Measurements from ENCODE around the gene DMXL1.

Gene DMXL1

DNA sequence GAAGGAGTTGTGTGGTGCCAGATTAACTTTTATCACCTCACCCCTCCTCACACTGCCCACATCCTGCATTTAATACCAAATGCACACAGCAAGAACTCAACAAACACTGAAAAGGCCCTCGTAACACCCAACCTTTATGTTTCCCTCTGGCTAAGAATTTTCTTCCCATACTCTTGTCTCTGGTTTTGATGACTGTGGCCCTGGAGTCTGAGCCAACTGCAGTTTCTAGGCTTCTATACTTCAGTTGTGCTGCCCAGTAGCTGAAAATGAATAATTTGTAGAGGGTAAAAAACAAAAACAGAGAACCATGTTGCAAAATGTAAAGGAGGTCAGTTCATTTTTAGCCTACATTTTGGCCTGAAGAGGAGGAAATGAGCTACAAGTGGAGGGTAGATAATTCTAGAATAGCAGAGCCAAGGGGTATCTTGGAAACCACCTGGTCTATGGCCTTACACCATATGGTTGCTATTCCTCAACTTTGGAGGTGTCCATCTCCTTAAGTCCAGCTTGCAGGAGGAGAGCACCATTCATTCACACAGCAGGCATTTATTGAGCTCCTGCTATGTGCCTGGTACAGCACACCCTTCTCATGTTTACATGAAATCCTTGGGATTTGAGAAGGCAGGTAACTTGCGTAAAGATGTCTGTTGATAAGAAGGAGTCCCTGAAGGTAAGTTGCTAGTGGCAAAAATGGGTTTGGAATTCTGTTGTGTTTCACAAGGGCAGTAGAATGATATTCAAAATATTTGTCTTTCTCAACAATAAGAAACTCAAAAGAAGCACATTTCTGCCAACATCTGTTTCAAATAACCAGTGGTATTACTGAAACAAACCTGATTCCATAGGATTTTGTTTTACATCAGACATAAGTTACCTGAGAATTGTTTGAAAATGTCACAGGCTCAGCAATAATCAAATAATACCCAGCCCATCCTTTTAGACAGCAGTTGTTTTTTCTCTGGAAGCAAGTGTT is 201.2 kb downstream of the DMXL1 start:
- peak overlapping the region; percentile 99 for H3K4me3 ChIP-seq (ENCODE audit: low read depth, low read length)
- DNase-seq (ENCODE audit: low read depth) = peak; percentile 46
- TF ChIP-seq POLR2A (IDR thresholded peaks at IDR 0.05; ENCODE audit: extremely low read depth, insufficient read length) = no peak
- TF ChIP-seq, protein P1, sequence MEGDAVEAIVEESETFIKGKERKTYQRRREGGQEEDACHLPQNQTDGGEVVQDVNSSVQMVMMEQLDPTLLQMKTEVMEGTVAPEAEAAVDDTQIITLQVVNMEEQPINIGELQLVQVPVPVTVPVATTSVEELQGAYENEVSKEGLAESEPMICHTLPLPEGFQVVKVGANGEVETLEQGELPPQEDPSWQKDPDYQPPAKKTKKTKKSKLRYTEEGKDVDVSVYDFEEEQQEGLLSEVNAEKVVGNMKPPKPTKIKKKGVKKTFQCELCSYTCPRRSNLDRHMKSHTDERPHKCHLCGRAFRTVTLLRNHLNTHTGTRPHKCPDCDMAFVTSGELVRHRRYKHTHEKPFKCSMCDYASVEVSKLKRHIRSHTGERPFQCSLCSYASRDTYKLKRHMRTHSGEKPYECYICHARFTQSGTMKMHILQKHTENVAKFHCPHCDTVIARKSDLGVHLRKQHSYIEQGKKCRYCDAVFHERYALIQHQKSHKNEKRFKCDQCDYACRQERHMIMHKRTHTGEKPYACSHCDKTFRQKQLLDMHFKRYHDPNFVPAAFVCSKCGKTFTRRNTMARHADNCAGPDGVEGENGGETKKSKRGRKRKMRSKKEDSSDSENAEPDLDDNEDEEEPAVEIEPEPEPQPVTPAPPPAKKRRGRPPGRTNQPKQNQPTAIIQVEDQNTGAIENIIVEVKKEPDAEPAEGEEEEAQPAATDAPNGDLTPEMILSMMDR (IDR thresholded peaks at IDR 0.05; ENCODE audit: low read depth, low read length) = no peak
- no peak for TF ChIP-seq MYC (IDR thresholded peaks at IDR 0.05; ENCODE audit: low read depth, low read length)
- TF ChIP-seq, protein P2, sequence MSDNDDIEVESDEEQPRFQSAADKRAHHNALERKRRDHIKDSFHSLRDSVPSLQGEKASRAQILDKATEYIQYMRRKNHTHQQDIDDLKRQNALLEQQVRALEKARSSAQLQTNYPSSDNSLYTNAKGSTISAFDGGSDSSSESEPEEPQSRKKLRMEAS (IDR thresholded peaks at IDR 0.05; ENCODE audit: low read depth, low read length) = no peak

DNA sequence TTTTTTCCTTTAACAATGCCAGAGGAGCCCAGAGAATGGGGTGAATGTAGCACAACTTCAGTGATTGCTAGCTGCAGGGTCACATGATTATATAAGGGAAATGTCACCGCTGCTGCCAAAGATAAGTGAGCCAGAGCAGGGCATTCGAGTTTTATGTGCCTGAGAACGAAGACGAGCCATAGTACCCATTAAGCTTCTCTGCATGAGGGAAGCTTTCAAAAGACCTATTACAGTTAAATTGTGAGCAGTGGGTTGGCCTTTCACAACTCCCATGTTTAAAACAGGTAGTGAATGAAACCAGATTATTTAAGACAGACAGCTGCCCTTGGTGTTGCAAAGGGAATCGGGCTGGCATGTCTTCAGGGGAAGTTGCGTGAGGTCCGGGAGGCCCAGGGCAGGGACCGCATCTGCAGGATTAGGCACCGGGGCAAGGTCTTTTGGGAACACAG is 202.5 kb downstream of the DMXL1 start:
- H3K4me3 ChIP-seq (ENCODE audit: low read depth, low read length) = peak overlapping the region; percentile 99
- TF ChIP-seq, protein P1 (IDR thresholded peaks at IDR 0.05; ENCODE audit: low read depth, low read length) = no peak
- TF ChIP-seq, protein P2 (IDR thresholded peaks at IDR 0.05; ENCODE audit: low read depth, low read length) = peak; percentile 36
- TF ChIP-seq MYC (IDR thresholded peaks at IDR 0.05; ENCODE audit: low read depth, low read length) = peak; percentile 67
- DNase-seq (ENCODE audit: low read depth) = peak; percentile 93

DNA sequence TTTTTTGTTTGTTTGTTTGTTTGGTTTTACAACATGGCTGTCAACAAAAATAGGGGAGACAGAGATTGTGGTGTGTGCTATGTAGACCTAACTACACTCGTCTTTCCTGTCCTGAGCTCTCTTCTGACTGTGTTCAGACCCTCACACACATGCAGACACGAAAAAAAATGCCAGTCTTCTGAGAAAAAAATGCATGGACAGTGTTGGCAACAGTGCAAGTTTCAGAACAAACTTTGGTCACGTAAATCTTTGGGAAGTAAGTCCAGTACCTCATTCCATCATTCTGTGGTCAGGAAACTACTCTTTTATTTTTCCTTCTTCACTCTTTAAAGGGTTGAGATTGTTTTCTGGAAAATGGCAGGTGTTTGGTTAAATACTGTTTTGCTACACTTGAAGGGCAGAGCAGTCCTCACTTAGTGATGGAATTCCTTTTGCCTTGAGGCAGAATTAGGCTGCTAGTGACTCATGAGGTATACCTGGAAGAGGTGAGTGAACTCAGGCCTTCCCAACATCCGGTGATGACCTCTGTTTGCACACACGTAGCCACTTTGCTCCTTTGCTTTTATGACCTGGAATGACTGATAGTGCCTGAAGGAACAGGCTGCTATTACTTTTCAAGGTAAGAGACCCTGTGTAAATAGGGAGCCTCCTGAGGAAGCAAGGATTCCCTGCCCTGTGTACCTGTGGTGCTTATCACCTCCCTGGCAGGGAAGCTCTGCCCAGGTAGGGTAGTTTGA is 203.3 kb downstream of the DMXL1 start:
- peak overlapping the region; percentile 99 for H3K4me3 ChIP-seq (ENCODE audit: low read depth, low read length)
- TF ChIP-seq, protein P1 (IDR thresholded peaks at IDR 0.05; ENCODE audit: low read depth, low read length) = no peak
- TF ChIP-seq, protein P2 (IDR thresholded peaks at IDR 0.05; ENCODE audit: low read depth, low read length) = no peak
- TF ChIP-seq POLR2A (IDR thresholded peaks at IDR 0.05; ENCODE audit: extremely low read depth, insufficient read length) (no peak), MYC (IDR thresholded peaks at IDR 0.05; ENCODE audit: low read depth, low read length) (no peak)
- peak; percentile 25 for DNase-seq (ENCODE audit: low read depth)

DNA sequence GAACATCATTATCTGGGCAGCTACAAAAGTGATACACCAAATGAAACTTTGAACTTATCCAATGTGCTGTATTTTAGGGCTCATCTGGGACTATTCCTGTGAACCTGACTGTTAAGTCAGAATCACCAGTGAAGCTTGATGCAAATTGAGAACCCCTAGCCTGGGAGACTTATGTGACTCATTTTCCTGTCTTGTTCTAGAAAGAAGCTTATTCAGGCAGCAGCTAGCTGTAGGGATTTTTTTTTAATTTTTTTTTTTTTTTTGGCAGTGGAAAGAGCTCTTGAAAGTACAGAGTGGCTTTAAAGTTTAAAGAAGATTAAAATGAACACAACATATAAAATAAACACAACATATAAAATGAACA is 203.9 kb downstream of the DMXL1 start:
- TF ChIP-seq, protein P1 (IDR thresholded peaks at IDR 0.05; ENCODE audit: low read depth, low read length) = no peak
- TF ChIP-seq MYC (IDR thresholded peaks at IDR 0.05; ENCODE audit: low read depth, low read length) (no peak), POLR2A (IDR thresholded peaks at IDR 0.05; ENCODE audit: extremely low read depth, insufficient read length) (no peak)
- TF ChIP-seq, protein P2 (IDR thresholded peaks at IDR 0.05; ENCODE audit: low read depth, low read length) = no peak
- H3K4me3 ChIP-seq (ENCODE audit: low read depth, low read length) = peak overlapping the region; percentile 99
- DNase-seq (ENCODE audit: low read depth) = peak; percentile 71

DNA sequence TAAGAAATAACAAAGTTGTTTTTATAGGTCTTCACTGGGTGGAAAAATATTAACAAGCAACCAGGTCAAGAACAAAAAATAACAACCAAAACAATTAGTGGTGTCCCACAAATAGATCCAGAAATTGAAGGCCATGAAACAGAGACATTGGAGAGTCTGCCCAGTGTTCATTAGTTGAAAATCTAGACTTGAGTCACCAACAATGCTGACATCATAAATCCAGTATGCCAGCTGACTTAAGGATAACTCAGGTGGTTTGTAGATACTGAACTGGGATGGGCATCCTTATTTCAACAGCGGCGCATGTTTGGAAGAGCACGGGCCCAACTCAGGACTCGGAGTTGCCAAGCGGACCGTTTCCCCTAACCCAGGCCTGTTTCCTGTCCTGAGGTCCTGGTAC is 204.3 kb downstream of the DMXL1 start:
- peak overlapping the region; percentile 17 for H3K4me3 ChIP-seq (ENCODE audit: low read depth, low read length)
- TF ChIP-seq POLR2A (IDR thresholded peaks at IDR 0.05; ENCODE audit: extremely low read depth, insufficient read length) = no peak
- TF ChIP-seq, protein P2 (IDR thresholded peaks at IDR 0.05; ENCODE audit: low read depth, low read length) = no peak
- TF ChIP-seq, protein P1 (IDR thresholded peaks at IDR 0.05; ENCODE audit: low read depth, low read length) = no peak
- TF ChIP-seq MYC (IDR thresholded peaks at IDR 0.05; ENCODE audit: low read depth, low read length) = no peak
- peak; percentile 24 for DNase-seq (ENCODE audit: low read depth)

Data from NB4 (cell line).